ENCODE data around the gene TMEM62.
"Not testable (repeated sequence)": the region's sequence is repeated elsewhere in the genome, so short reads cannot be mapped to it uniquely, and the experiment has no call there.

TMEM62 gene

GRCh38 chr15:43125100-43125661 lies 8.2 kb upstream of the TMEM62 start:
- no peak for DNase-seq

DNA sequence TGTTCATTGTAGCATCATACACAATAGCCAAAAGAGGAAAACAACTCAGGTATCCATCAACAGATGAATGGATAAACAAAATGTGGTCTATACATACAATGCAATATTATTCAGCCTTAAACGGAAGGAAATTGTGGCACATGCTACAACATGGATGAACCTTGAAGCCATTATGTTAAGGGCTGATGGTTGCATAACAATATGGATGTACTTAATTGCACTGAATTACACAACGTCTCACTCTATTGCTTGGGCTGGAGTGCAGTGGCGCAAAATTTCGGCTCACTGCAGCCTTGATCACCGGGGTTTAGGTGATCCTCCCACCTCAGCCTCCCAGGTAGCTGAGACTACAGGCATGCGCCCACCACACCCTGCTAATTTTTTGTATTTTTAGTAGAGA lies 7.0 kb upstream of the TMEM62 start:
- DNase-seq, result no peak

- DNase-seq, result no peak
Measured at GRCh38 chr15:43127752-43128151, 5.6 kb upstream of the TMEM62 start.

GRCh38 chr15:43128174-43128979 lies 5.0 kb upstream of the TMEM62 start:
- not testable (repeated sequence) for DNase-seq

- DNase-seq, result no peak
Measured at GRCh38 chr15:43128980-43129335, 4.4 kb upstream of the TMEM62 start.

DNA sequence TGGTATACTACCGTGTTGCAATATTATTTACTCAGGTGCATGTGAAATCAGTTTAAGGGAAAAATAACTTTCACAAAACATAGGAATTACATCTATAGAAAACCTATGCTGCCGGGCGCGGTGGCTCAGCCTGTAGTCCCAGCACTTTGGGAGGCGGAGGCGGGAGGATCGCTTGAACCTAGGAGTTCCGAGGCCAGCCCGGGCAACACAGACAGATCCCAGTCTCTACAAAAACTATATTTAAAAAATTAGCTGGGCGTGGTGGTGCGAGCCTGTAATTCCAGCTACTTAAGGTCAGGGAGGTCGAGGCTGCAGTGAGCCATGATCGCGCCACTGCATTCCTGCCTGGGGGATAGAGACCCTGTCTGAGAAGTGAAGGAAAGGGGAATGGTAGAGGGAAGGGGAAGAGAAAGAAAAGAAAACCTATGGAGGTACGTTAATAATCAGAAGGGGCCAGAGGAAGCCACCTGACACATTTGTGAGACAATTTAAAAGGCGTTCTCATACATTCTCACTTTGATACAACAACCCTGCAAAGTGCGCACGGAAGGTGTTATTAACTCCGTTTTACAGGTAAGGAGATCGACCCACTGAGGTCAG lies 456 bp upstream of the TMEM62 start:
- no peak for DNase-seq

DNA sequence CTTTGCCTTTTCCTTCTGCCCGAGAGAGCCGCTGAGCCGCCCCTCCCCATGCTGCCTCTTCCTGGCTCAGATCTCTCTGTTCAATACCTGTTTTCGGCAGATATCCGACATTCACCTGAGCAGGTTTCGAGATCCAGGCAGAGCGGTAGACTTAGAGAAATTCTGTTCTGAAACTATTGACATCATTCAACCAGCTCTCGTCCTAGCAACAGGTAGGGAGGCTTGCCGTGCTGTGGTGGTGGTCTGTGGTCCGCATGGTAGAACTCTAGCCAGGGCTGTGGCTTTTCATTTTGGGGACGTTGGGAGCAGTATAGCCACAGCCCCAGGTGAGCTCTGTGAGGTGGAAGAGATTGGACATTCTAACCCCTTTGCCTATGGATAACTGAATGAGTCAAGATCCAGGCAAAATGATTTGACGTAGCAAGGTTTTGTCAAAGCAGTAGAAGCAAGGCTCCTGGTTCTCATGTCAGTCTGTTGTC lies 810 bp downstream of the TMEM62 start:
- DNase-seq, result no peak

DNA sequence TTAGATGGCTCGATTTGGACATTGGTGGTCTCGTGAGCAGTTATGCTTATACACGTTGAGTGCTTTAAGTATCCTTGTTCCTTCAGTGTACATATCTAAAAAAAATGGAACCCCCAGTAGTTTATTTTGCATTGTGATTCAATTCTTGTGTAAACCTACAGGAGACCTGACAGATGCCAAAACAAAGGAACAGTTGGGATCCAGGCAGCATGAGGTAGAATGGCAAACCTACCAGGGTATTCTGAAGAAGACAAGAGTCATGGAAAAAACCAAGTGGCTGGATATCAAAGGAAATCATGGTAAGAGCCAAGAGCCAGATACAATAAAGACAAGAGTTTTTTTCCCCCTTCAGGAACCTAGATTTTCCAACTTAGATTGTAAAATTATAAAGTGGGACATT lies 2.0 kb downstream of the TMEM62 start:
- DNase-seq, result no peak

GRCh38 chr15:43143203-43143941 lies 10.0 kb downstream of the TMEM62 start:
- no peak for DNase-seq

GRCh38 chr15:43144512-43144911 lies 11.1 kb downstream of the TMEM62 start:
- no peak for DNase-seq

- DNase-seq, result no peak
Measured at GRCh38 chr15:43146184-43146583, 12.8 kb downstream of the TMEM62 start.

DNA sequence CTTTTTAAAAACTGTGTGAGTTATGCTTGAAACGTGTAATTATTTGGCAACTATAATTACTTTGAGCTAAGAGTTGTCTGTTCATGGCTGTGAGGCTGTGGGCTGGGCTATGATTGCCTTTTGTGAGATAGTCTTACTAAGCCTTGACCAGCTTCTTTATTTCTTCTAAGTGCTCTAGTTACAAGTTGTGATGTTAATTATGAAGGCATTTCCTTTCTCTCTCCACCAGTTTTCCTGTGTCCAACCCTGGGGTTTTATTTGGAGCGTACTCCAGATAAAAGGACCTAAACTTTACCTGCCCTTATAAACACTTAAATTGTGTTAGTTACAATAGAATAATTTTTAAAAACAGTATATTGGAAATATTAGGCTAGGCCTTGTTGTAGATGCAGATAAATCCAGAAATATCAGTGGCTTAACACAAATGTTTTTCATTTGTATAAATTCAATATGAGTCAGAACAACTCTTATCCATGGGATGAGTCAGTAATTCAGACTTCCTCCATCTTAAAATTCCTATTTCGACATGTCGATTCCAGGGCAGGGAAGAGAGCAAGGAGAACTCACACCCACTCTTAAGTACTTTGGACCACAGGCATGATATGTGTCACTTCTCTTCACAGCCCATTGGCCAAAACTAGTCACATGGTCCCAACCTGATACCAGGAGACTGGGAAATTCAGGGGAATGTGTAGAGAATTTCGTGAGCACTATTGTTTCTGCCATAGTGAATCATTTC lies 17.0 kb downstream of the TMEM62 start:
- no peak for DNase-seq

- DNase-seq, result no peak
Measured at GRCh38 chr15:43151688-43152087, 18.3 kb downstream of the TMEM62 start.

- no peak for DNase-seq
Measured at GRCh38 chr15:43153269-43153668, 19.9 kb downstream of the TMEM62 start.

- DNase-seq, result no peak
Measured at GRCh38 chr15:43165801-43166325, 32.5 kb downstream of the TMEM62 start.

GRCh38 chr15:43167261-43167660 lies 33.9 kb downstream of the TMEM62 start:
- not testable (repeated sequence) for DNase-seq

- no peak for DNase-seq
Measured at GRCh38 chr15:43168192-43169107, 35.1 kb downstream of the TMEM62 start.

DNA sequence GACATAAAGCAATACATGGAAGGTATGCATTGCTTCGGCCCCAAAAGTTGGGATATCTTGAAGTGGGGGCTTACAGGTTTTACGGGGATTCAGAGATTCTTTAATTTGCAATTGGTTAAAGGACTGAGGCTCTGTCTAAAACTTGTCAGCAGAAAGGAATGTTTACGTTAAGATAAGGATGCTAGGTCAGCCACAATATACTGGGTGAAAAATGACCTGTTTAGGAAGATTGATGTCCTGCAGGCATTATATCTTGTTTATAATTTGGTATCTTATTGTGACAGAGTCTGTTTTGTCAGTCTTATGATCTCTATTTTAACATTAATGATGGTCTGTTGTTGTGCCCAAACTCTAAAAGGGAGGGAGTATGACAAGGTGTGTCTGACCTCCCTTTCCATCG lies 36.5 kb downstream of the TMEM62 start:
- no peak for DNase-seq

GRCh38 chr15:43175656-43176309 lies 42.4 kb downstream of the TMEM62 start:
- DNase-seq, result not testable (repeated sequence)

DNA sequence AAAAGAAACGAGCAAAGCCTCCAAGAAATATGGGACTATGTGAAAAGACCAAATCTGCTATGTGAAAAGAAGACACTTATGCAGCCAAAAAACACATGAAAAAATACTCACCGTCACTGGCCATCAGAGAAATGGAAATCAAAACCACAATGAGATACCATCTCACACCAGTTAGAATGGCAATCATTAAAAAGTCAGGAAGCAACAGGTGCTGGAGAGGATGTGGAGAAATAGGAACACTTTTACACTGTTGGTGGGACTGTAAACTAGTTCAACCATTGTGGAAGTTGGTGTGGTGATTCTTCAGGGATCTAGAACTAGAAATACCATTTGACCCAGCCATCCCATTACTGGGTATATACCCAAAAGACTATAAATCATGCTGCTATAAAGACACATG lies 43.8 kb downstream of the TMEM62 start:
- not testable (repeated sequence) for DNase-seq

GRCh38 chr15:43183270-43183669 lies 49.9 kb downstream of the TMEM62 start:
- DNase-seq, result no peak

Data from activated naive CD4-positive, alpha-beta T cell (primary cell).